Gastrocnemius medialis (tissue), 4 donors: Measurements from ENCODE around the gene RBMS3. TPM values are rescaled to one million over a fixed set of nuclear protein-coding genes. Genes with fewer than 3 reads are reported as not detected.

Experiments used
- ATAC-seq, 2 donors: fragments of 150-250 bp; one replicate each; pipeline ENCODE4 v1.9.1; 2016
- DNase-seq, 2 donors: peaks; one replicate each; pipeline ENCODE4 v3.0.0-alpha.2; 2019
- H3K27ac ChIP-seq, 4 donors: fragments of 200-600 bp; sonication (generic); 1 replicate in 1 of 4; 2 replicates in 3 of 4; pipeline ENCODE4 v1.5.1; 2016 to 2018; ENCODE audit warnings: mild to moderate bottlenecking in 2 of 4, moderate library complexity in 1 of 4
- H3K27me3 ChIP-seq, 3 donors: fragments of 200-600 bp; sonication (generic) in 2 of 3; 1 replicate in 1 of 3; 2 replicates in 2 of 3; pipeline versions ENCODE4 v1.5.1 to v1.6.0; 2016 to 2019; ENCODE audit warnings: mild to moderate bottlenecking in 1 of 3, moderate library complexity in 1 of 3
- H3K36me3 ChIP-seq, 2 donors: fragments of 200-600 bp; sonication (generic) in 1 of 2; one replicate each; pipeline ENCODE4 v1.5.1; 2017 to 2018
- H3K4me1 ChIP-seq, 2 donors: fragments of 200-600 bp; sonication (generic) in 1 of 2; one replicate each; pipeline ENCODE4 v1.5.1; 2016 to 2017; ENCODE audit warnings: mild to moderate bottlenecking in 2 of 2
- H3K4me3 ChIP-seq, 4 donors: fragments of 200-600 bp; sonication (generic) in 3 of 4; 1 replicate in 1 of 4; 2 replicates in 3 of 4; pipeline ENCODE4 v1.5.1; 2016 to 2019; ENCODE audit warnings: mild to moderate bottlenecking in 2 of 4
- H3K9me3 ChIP-seq, 3 donors: fragments of 200-600 bp; sonication (generic) in 2 of 3; 1 replicate in 1 of 3; 2 replicates in 2 of 3; pipeline ENCODE4 v1.5.1; 2016 to 2019
- CTCF ChIP-seq, 5 experiments: fragments of 450-650 bp in 3 of 5; fragments of 200-600 bp in 2 of 5; sonication (generic) in 2 of 5; IDR thresholded peaks in 4 of 5; conservative IDR thresholded peaks in 1 of 5; 1 replicate in 4 of 5; 2 replicates in 1 of 5; pipeline ENCODE4 v1.5.1; 2016 to 2019; ENCODE audit warnings: antibody characterized with exemption in 5 of 5, mild to moderate bottlenecking in 3 of 5, moderate library complexity in 3 of 5
- POLR2A ChIP-seq, 2 donors: fragments of 450-650 bp; IDR thresholded peaks; one replicate each; pipeline ENCODE4 v1.6.1; 2017; ENCODE audit warnings: antibody characterized with exemption in 2 of 2, mild to moderate bottlenecking in 2 of 2, moderate library complexity in 2 of 2
- in situ Hi-C, 4 donors: fragments of 200-750 bp; cut with MboI; loops; one replicate each; pipeline versions ENCODE4 v1.15.0 to v1.8.0; 2017; ENCODE audit warnings: low sequenced_read_pairs in 4 of 4
- intact Hi-C: fragments of 100-400 bp; cut with DNase I; formaldehyde crosslinking; loops from one replicate; pipeline ENCODE4 v1.15.1; 2023; ENCODE audit warnings: low total_unique reads
- total RNA-seq, 4 donors: library from RNA; depleted of rRNA; stranded (reverse); fragments of >200 nt; gene quantifications; one replicate each; pipeline versions ENCODE4 v1.1.0 to v1.2.3, GENCODE V29; 2016

Gene RBMS3
- total RNA-seq, 4 donors from 2014 or later: 16.1 to 38.8 (median 22.7) TPM

GRCh38 chr3:29545615-29546014, 264.7 kb downstream of the RBMS3 start:
- H3K27me3 ChIP-seq: no peaks in the 10 kb centered on the region
- intact Hi-C loops (no loop called here), in situ Hi-C loops (no loop called here)
- DNase-seq (no peak), ATAC-seq (no peak)
- H3K9me3 ChIP-seq: no peaks in the 10 kb centered on the region
- no peak overlapping the region for H3K4me3 ChIP-seq
- no peaks in the 10 kb centered on the region for H3K4me1 ChIP-seq
- no peak overlapping the region for H3K27ac ChIP-seq
- no peak for TF ChIP-seq CTCF (IDR thresholded peaks at IDR 0.05 in 4 of 5, conservative IDR thresholded peaks at IDR 0.05 in 1 of 5)
- TF ChIP-seq POLR2A (IDR thresholded peaks at IDR 0.05): no peak
- no peaks in the 10 kb centered on the region for H3K36me3 ChIP-seq

- no peaks in the 10 kb centered on the region for H3K27me3 ChIP-seq
- TF ChIP-seq POLR2A (IDR thresholded peaks at IDR 0.05): no peak
- no peak for TF ChIP-seq CTCF (IDR thresholded peaks at IDR 0.05 in 4 of 5, conservative IDR thresholded peaks at IDR 0.05 in 1 of 5)
- H3K27ac ChIP-seq: no peak overlapping the region
- no peaks in the 10 kb centered on the region for H3K9me3 ChIP-seq
- no peak overlapping the region for H3K4me3 ChIP-seq
- peaks cover 0 to 5% of the 10 kb centered on the region in 2 donors for H3K4me1 ChIP-seq
- no peak for DNase-seq
- no peak for ATAC-seq
- in situ Hi-C loops: no loop called here
- intact Hi-C loops: no loop called here
- peaks cover 0 to 4% of the 10 kb centered on the region in 2 donors for H3K36me3 ChIP-seq
Observed at GRCh38 chr3:29552051-29552450, 271.2 kb downstream of the RBMS3 start.

GRCh38 chr3:29554566-29554965, 273.7 kb downstream of the RBMS3 start:
- DNase-seq: no peak

GRCh38 chr3:29555590-29555989, 274.7 kb downstream of the RBMS3 start:
- TF ChIP-seq POLR2A (IDR thresholded peaks at IDR 0.05) (no peak), CTCF (IDR thresholded peaks at IDR 0.05 in 4 of 5, conservative IDR thresholded peaks at IDR 0.05 in 1 of 5) (no peak)
- intact Hi-C loops: no loop called here
- no peaks in the 10 kb centered on the region for H3K9me3 ChIP-seq
- H3K27me3 ChIP-seq: no peaks in the 10 kb centered on the region
- H3K4me3 ChIP-seq: no peak overlapping the region
- no peak for ATAC-seq
- DNase-seq: no peak
- H3K4me1 ChIP-seq: peaks cover 8 to 14% of the 10 kb centered on the region in 2 donors
- peaks cover 0 to 4% of the 10 kb centered on the region in 2 donors for H3K36me3 ChIP-seq
- in situ Hi-C loops: no loop called here
- no peak overlapping the region for H3K27ac ChIP-seq

More at GRCh38 chr3:29554566-29554965, 273.7 kb downstream of the RBMS3 start:
- in situ Hi-C loops: no loop called here
- Histone ChIP-seq H3K27me3 (no peaks in the 10 kb centered on the region), H3K4me3 (no peak overlapping the region), H3K27ac (no peak overlapping the region), H3K36me3 (peaks cover 0 to 4% of the 10 kb centered on the region in 2 donors), H3K4me1 (peaks cover 2 to 7% of the 10 kb centered on the region in 2 donors), H3K9me3 (no peaks in the 10 kb centered on the region)
- TF ChIP-seq CTCF (IDR thresholded peaks at IDR 0.05 in 4 of 5, conservative IDR thresholded peaks at IDR 0.05 in 1 of 5) (no peak), POLR2A (IDR thresholded peaks at IDR 0.05) (no peak)
- intact Hi-C loops: no loop called here
- ATAC-seq: no peak

- Histone ChIP-seq H3K27me3 (no peaks in the 10 kb centered on the region), H3K27ac (no peak overlapping the region), H3K9me3 (no peaks in the 10 kb centered on the region), H3K4me3 (no peak overlapping the region), H3K36me3 (peaks cover 0 to 4% of the 10 kb centered on the region in 2 donors), H3K4me1 (peaks cover 13 to 14% of the 10 kb centered on the region in 2 donors)
- DNase-seq (no peak), ATAC-seq (no peak)
- in situ Hi-C loops: no loop called here
- intact Hi-C loops: no loop called here
- TF ChIP-seq CTCF (IDR thresholded peaks at IDR 0.05 in 4 of 5, conservative IDR thresholded peaks at IDR 0.05 in 1 of 5) (no peak), POLR2A (IDR thresholded peaks at IDR 0.05) (no peak)
Observed at GRCh38 chr3:29557186-29557585, 276.3 kb downstream of the RBMS3 start.
